ENCODE measurements around the gene FBRSL1. TPM values are rescaled to one million over a fixed set of nuclear protein-coding genes. Genes with fewer than 3 reads are reported as not detected.

The FBRSL1 gene
- total RNA-seq, 1 experiment from 2014 or later = 130 TPM

DNA sequence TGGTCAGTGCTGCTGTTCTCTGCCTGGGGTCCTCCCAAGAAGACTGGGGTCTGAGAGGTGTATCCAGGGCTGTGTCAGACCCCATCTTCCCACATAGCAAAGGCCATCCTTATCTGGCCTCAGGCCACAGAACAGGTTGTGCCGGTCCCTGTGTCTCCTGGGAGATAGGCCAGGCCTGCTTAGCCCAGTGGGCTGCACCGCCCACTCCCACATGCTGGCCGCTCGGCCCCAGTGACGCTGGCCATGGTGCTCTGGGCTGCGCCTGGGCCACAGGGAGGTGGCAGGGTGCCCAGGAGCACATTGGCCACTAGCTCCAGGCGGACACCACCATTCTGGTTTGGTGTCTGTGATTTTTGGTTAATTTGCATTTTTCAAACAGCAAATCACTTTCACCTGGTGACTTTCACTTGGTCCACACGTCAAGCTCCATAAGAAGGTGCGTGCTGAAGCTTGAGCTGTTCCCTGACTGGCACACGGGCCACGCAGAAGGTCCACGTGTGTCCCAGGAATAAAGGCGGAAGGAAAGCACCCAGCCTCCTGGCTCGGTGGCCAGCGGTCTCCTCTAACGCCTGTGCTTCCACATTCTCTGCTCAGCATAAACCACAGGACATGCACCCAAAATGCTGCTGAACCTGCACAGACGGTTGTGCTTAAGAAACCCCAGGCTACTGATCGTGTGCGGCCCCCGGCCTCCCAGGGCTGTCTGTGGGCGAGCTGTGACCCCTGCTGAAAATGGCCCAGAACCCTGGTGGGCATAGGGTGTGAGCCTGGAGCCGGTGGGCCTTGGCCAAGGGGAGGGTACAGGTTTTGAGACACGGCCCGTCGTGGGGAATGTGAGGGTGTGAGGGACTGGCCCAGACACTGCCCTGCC lies 4.6 kb downstream of the FBRSL1 start:
- H3K27me3 ChIP-seq (replicated peaks; ENCODE audit: insufficient read depth, low read depth, low read length, poor library complexity) = no peaks in the 10 kb centered on the region
- H3K4me1 ChIP-seq (ENCODE audit: insufficient read depth, low read length, poor library complexity, severe bottlenecking) = peaks cover 10% of the 10 kb centered on the region
- DNase-seq (ENCODE audit: low spot score) = no peak
- H3K27ac ChIP-seq (ENCODE audit: low read depth, low read length, poor library complexity, severe bottlenecking) = peak overlapping the region; percentile 30
- no peak overlapping the region for H3K4me3 ChIP-seq (ENCODE audit: low read depth, low read length, poor library complexity, severe bottlenecking)
- H3K36me3 ChIP-seq (ENCODE audit: insufficient read depth, low read length, poor library complexity, severe bottlenecking) = peaks cover 2% of the 10 kb centered on the region
- ChIA-PET CTCF (no interaction called here), POLR2A (ENCODE audit: low non-redundant PET) (no interaction called here)
- no peak for TF ChIP-seq EZH2 (IDR thresholded peaks at IDR 0.05; ENCODE audit: borderline replicate concordance, low read depth, low read length, poor library complexity, severe bottlenecking)
- TF ChIP-seq, protein P1, sequence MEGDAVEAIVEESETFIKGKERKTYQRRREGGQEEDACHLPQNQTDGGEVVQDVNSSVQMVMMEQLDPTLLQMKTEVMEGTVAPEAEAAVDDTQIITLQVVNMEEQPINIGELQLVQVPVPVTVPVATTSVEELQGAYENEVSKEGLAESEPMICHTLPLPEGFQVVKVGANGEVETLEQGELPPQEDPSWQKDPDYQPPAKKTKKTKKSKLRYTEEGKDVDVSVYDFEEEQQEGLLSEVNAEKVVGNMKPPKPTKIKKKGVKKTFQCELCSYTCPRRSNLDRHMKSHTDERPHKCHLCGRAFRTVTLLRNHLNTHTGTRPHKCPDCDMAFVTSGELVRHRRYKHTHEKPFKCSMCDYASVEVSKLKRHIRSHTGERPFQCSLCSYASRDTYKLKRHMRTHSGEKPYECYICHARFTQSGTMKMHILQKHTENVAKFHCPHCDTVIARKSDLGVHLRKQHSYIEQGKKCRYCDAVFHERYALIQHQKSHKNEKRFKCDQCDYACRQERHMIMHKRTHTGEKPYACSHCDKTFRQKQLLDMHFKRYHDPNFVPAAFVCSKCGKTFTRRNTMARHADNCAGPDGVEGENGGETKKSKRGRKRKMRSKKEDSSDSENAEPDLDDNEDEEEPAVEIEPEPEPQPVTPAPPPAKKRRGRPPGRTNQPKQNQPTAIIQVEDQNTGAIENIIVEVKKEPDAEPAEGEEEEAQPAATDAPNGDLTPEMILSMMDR (conservative IDR thresholded peaks at IDR 0.05; ENCODE audit: low read depth, low read length) = no peak
- intact Hi-C loops (cut with micrococcal nuclease; ENCODE audit: unreplicated experiment) = no loop called here
- BruUV-seq (replicated peaks) = no TSS peak
- no peaks in the 10 kb centered on the region for H3K9me3 ChIP-seq (ENCODE audit: low read depth, low read length, poor library complexity, severe bottlenecking)

DNA sequence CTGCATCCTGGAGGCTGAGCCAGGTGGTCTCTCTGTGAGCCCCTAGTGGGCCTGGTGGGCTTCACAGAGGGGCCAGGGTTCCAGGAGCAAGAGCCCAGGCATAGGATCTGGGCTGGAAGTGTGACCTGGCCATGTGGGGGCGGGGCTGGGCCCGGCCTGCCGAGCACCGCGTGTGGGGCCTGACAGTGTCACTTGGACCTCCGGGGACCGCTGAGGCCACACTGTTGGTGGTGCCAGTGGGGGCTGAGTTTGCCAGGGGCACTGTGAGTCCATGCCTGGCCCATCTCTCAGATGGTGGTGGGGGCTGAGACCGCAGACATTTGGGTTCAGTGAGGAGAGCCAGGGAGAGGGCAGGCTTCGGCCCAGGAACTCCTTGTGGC lies 5.2 kb downstream of the FBRSL1 start:
- peaks cover 2% of the 10 kb centered on the region for H3K36me3 ChIP-seq (ENCODE audit: insufficient read depth, low read length, poor library complexity, severe bottlenecking)
- no TSS peak for BruUV-seq (replicated peaks)
- intact Hi-C loops (cut with micrococcal nuclease; ENCODE audit: unreplicated experiment) = no loop called here
- POLR2A ChIA-PET (ENCODE audit: low non-redundant PET) = no interaction called here
- no peaks in the 10 kb centered on the region for H3K27me3 ChIP-seq (replicated peaks; ENCODE audit: insufficient read depth, low read depth, low read length, poor library complexity)
- H3K27ac ChIP-seq (ENCODE audit: low read depth, low read length, poor library complexity, severe bottlenecking) = no peak overlapping the region
- H3K4me3 ChIP-seq (ENCODE audit: low read depth, low read length, poor library complexity, severe bottlenecking) = no peak overlapping the region
- H3K9me3 ChIP-seq (ENCODE audit: low read depth, low read length, poor library complexity, severe bottlenecking) = no peaks in the 10 kb centered on the region
- peaks cover 10% of the 10 kb centered on the region for H3K4me1 ChIP-seq (ENCODE audit: insufficient read depth, low read length, poor library complexity, severe bottlenecking)
- TF ChIP-seq EZH2 (IDR thresholded peaks at IDR 0.05; ENCODE audit: borderline replicate concordance, low read depth, low read length, poor library complexity, severe bottlenecking) = no peak
- TF ChIP-seq, protein P1 (conservative IDR thresholded peaks at IDR 0.05; ENCODE audit: low read depth, low read length) = no peak
- DNase-seq (ENCODE audit: low spot score) = no peak
- CTCF ChIA-PET = no interaction called here

DNA sequence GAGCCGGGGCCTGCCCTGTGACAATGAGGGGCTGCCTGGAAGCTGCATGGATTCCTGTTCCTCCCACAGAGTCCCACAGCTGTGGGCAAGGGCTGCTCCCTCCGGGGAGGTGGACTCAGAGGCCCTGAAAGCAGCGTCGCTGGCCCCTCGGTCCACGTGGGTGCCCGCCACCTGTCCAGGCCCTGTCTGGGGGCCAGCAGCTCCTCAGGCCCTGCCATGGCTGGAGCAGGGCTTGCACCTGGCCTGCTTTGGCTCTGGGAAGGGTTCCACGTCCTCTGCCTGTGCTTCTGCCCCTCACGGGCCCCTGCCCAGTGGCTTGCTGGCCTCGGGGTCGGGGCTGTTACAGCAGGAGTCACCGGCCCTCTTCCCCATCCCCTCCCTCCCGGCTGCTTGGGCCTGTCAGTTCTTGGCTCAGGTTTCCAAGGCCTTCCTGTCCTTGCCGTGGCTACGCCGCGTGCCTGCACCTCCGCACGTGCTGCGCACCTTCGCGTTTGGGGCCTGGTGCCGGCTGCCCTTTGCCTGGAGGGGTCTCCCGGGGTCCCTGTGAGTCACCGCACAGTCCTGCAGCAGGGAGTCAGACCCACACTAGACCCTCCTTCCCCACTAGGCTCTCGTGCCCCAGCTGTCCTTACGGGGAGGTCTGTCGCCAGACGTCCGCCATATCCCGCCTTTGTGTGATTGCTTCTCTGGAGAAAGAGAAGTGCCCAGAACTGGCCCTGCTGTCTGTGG lies 5.8 kb downstream of the FBRSL1 start:
- intact Hi-C loops (cut with micrococcal nuclease; ENCODE audit: unreplicated experiment) = no loop called here
- no peaks in the 10 kb centered on the region for H3K9me3 ChIP-seq (ENCODE audit: low read depth, low read length, poor library complexity, severe bottlenecking)
- DNase-seq (ENCODE audit: low spot score) = no peak
- H3K4me1 ChIP-seq (ENCODE audit: insufficient read depth, low read length, poor library complexity, severe bottlenecking) = peaks cover 10% of the 10 kb centered on the region
- BruUV-seq (replicated peaks) = no TSS peak
- H3K36me3 ChIP-seq (ENCODE audit: insufficient read depth, low read length, poor library complexity, severe bottlenecking) = peaks cover 2% of the 10 kb centered on the region
- no peaks in the 10 kb centered on the region for H3K27me3 ChIP-seq (replicated peaks; ENCODE audit: insufficient read depth, low read depth, low read length, poor library complexity)
- H3K4me3 ChIP-seq (ENCODE audit: low read depth, low read length, poor library complexity, severe bottlenecking) = no peak overlapping the region
- POLR2A ChIA-PET (ENCODE audit: low non-redundant PET) = no interaction called here
- H3K27ac ChIP-seq (ENCODE audit: low read depth, low read length, poor library complexity, severe bottlenecking) = no peak overlapping the region
- TF ChIP-seq EZH2 (IDR thresholded peaks at IDR 0.05; ENCODE audit: borderline replicate concordance, low read depth, low read length, poor library complexity, severe bottlenecking) = no peak
- TF ChIP-seq, protein P1 (conservative IDR thresholded peaks at IDR 0.05; ENCODE audit: low read depth, low read length) = no peak
- CTCF ChIA-PET = no interaction called here
